ENCODE measurements around the gene SF3B2.

- TF ChIP-seq CTCF (IDR thresholded peaks at IDR 0.05 in 8 of 11, conservative IDR thresholded peaks at IDR 0.05 in 3 of 11), result no peak
- TF ChIP-seq POLR2A (IDR thresholded peaks at IDR 0.05), result no peak
- no peak for TF ChIP-seq POLR2AphosphoS5 (IDR thresholded peaks at IDR 0.05)
Observed at GRCh38 chr11:66101066-66101464, 48.9 kb downstream of the SF3B2 start.

Data from spleen (tissue), 7 donors.